Testis (tissue), 3 donors: ENCODE measurements around the gene TMEM156. TPM values are rescaled to one million over a fixed set of nuclear protein-coding genes. Genes with fewer than 3 reads are reported as not detected.

Source experiments
- DNase-seq: peaks from one replicate; pipeline ENCODE4 v3.0.0-alpha.2; 2019
- H3K27ac ChIP-seq, 2 donors: fragments of 200-600 bp; sonication (generic); one replicate each; pipeline ENCODE4 v1.5.1; 2019
- H3K27me3 ChIP-seq: fragments of 200-600 bp; sonication (generic); one replicate; pipeline ENCODE4 v1.5.1; 2019
- H3K36me3 ChIP-seq: fragments of 200-600 bp; sonication (generic); one replicate; pipeline ENCODE4 v1.5.1; 2017; ENCODE audit warnings: low read depth; ENCODE audit errors: missing control alignments
- H3K4me1 ChIP-seq: fragments of 200-600 bp; sonication (generic); one replicate; pipeline ENCODE4 v1.5.1; 2019
- H3K4me3 ChIP-seq, 2 donors: fragments of 200-600 bp; sonication (generic); one replicate each; pipeline ENCODE4 v1.5.1; 2017 to 2019
- H3K9me3 ChIP-seq: fragments of 200-600 bp; sonication (generic); one replicate; pipeline ENCODE4 v1.5.1; 2017
- CTCF ChIP-seq, 3 experiments: fragments of 450-650 bp in 2 of 3; fragments of 200-600 bp in 1 of 3; sonication (generic) in 1 of 3; IDR thresholded peaks; one replicate each; pipeline ENCODE4 v1.5.1; 2016 to 2019; ENCODE audit warnings: antibody characterized with exemption in 3 of 3, mild to moderate bottlenecking in 2 of 3, moderate library complexity in 1 of 3
- POLR2A ChIP-seq: fragments of 450-650 bp; IDR thresholded peaks from one replicate; pipeline ENCODE4 v1.6.1; 2017; ENCODE audit warnings: antibody characterized with exemption, mild to moderate bottlenecking, moderate library complexity
- WGBS, 2 donors: methylation state at CpG; one replicate each; pipeline ENCODE4 v1.1.5; 2018; 5-methylcytosine and 5-hydroxymethylcytosine counted together
- intact Hi-C: fragments of 100-400 bp; cut with DNase I; formaldehyde crosslinking; loops from one replicate; pipeline ENCODE4 v1.15.1; 2023; ENCODE audit warnings: low total_unique reads
- polyA plus RNA-seq: library from polyadenylated mRNA; stranded (reverse); fragments of 350-450 nt; fragmentation: Illumina TruSeq; extraction: RNeasy Lipid Tissue Mini Kit (QIAGEN cat#74804); gene quantifications from one replicate; pipeline ENCODE4 v1.2.3, GENCODE V29; 2014; ENCODE audit warnings: low read depth, low replicate concordance; ENCODE audit not compliant: insufficient read depth
- total RNA-seq, 2 donors: library from RNA; depleted of rRNA; stranded (reverse); fragments of >200 nt; gene quantifications; one replicate each; pipeline ENCODE4 v1.2.3, GENCODE V29; 2016

TMEM156 gene
- total and polyA plus RNA-seq, 3 donors from 2014 or later = 0.86 TPM; not detected in 2

DNA sequence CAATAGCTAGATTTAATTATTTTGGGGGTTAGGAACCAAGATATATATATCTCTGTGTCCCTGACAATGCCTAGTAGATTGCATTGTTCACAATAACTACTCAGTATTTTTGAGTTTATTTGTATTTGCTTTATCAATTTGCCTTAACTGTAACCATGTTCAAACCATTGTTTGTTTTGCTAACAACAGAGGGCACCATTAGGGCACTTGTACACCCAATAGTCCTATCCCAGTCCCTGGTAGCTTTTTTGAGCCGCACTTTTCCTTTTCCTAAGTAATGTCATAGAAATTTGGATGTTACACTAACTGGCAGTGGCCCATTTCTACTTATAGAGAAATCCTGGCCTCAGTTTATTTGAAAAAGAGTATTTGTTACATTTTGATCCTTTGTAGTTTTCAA, 29.2 kb upstream of the TMEM156 start:
- Histone ChIP-seq H3K27me3 (no peaks in the 10 kb centered on the region), H3K4me3 (no peak overlapping the region), H3K4me1 (no peaks in the 10 kb centered on the region), H3K36me3 (no peaks in the 10 kb centered on the region), H3K9me3 (no peaks in the 10 kb centered on the region), H3K27ac (no peak overlapping the region)
- TF ChIP-seq CTCF (IDR thresholded peaks at IDR 0.05) = no peak
- no peak for TF ChIP-seq POLR2A
- intact Hi-C loops = no loop called here
- no peak for DNase-seq
- WGBS, 2 donors = 82 to 100% methylated on average over 1 of the region's 1 CpG

GRCh38 chr4:39056023-39056422, 23.8 kb upstream of the TMEM156 start:
- Histone ChIP-seq H3K27ac (no peak overlapping the region), H3K9me3 (no peaks in the 10 kb centered on the region), H3K27me3 (no peaks in the 10 kb centered on the region), H3K4me1 (no peaks in the 10 kb centered on the region), H3K4me3 (no peak overlapping the region), H3K36me3 (no peaks in the 10 kb centered on the region)
- 94 to 96% methylated on average over 5 of the region's 5 CpGs for WGBS, 2 donors
- TF ChIP-seq POLR2A (no peak), CTCF (IDR thresholded peaks at IDR 0.05) (no peak)
- intact Hi-C loops = no loop called here
- DNase-seq = no peak

GRCh38 chr4:39054497-39054896, 22.3 kb upstream of the TMEM156 start:
- Histone ChIP-seq H3K27me3 (no peaks in the 10 kb centered on the region), H3K36me3 (no peaks in the 10 kb centered on the region), H3K4me3 (no peak overlapping the region), H3K4me1 (peaks cover 8% of the 10 kb centered on the region), H3K9me3 (no peaks in the 10 kb centered on the region), H3K27ac (no peak overlapping the region)
- no peak for DNase-seq
- intact Hi-C loops = no loop called here
- 95 to 98% methylated on average over 3 of the region's 3 CpGs for WGBS, 2 donors
- TF ChIP-seq CTCF (IDR thresholded peaks at IDR 0.05) (no peak), POLR2A (no peak)

GRCh38 chr4:39053983-39054382, 21.8 kb upstream of the TMEM156 start:
- TF ChIP-seq CTCF (IDR thresholded peaks at IDR 0.05) (no peak), POLR2A (no peak)
- H3K4me1 ChIP-seq = peaks cover 8% of the 10 kb centered on the region
- no peaks in the 10 kb centered on the region for H3K36me3 ChIP-seq
- H3K27ac ChIP-seq = no peak overlapping the region
- WGBS, 2 donors = 96 to 97% methylated on average over 4 of the region's 4 CpGs
- H3K9me3 ChIP-seq = no peaks in the 10 kb centered on the region
- H3K4me3 ChIP-seq = no peak overlapping the region
- intact Hi-C loops = no loop called here
- H3K27me3 ChIP-seq = no peaks in the 10 kb centered on the region
- DNase-seq = no peak

DNA sequence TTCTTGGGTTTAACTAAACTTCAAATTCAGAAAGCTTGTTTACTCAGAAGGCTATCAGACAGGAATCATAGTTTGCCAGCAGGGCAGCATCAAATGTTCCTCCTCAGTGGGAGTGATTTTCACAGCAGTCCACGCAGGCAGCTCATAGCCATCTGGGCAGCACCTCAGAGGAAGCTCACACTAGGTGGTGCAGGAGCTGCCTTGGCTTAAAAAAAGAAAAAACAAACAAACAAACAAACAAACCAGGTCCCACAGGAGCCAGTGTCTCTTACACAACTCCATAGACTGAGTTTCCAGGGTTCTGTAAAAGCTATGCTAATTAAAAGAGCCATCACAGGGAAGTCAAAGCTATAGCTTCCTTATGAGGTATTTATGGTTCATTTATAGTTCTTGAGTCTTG, 19.3 kb upstream of the TMEM156 start:
- H3K27ac ChIP-seq = no peak overlapping the region
- no peak overlapping the region for H3K4me3 ChIP-seq
- peaks cover 8% of the 10 kb centered on the region for H3K4me1 ChIP-seq
- TF ChIP-seq CTCF (IDR thresholded peaks at IDR 0.05) (no peak), POLR2A (no peak)
- intact Hi-C loops = no loop called here
- H3K9me3 ChIP-seq = no peaks in the 10 kb centered on the region
- H3K27me3 ChIP-seq = no peaks in the 10 kb centered on the region
- 50 to 83% methylated on average over 1 of the region's 1 CpG for WGBS, 2 donors
- H3K36me3 ChIP-seq = no peaks in the 10 kb centered on the region
- no peak for DNase-seq
